Measurements from ENCODE around the gene ERFE.
"Not testable (repeated sequence)": the region's sequence is repeated elsewhere in the genome, so short reads cannot be mapped to it uniquely, and the experiment has no call there.

ERFE gene, protein sequence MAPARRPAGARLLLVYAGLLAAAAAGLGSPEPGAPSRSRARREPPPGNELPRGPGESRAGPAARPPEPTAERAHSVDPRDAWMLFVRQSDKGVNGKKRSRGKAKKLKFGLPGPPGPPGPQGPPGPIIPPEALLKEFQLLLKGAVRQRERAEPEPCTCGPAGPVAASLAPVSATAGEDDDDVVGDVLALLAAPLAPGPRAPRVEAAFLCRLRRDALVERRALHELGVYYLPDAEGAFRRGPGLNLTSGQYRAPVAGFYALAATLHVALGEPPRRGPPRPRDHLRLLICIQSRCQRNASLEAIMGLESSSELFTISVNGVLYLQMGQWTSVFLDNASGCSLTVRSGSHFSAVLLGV

DNA sequence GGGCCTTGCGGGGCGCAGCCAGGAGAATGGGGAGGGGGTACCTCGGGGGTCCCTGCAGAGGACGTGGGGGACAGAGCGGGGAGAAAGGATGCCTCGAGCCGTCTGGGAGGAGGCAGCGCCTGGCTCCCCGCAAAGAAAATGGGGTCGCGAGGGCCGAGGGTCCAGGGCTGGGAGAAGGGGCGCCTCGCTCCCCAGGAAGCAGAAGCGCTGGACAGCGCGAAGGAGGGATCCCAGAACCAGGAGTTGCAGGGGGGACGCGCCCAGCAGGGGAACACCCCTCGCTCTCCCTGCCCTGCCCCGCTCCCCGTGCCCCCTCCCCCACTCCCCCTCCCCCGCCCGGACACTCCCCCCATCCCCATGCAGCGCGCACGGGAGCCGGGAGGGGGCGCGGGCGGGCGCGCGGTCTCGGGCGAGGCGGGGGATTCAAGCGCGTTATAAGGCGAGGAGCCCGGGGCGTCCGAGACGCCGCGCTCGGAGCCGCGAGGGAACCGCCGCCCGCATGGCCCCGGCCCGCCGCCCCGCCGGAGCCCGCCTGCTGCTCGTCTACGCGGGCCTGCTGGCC is at the start of gene ERFE:
Gene ERFE, plus strand, starts transcription at position 462 of the 562 bp plus-strand sequence. Its CDS starts 38 bp downstream, at position 500.
- DNase-seq = peak; percentile 49

DNA sequence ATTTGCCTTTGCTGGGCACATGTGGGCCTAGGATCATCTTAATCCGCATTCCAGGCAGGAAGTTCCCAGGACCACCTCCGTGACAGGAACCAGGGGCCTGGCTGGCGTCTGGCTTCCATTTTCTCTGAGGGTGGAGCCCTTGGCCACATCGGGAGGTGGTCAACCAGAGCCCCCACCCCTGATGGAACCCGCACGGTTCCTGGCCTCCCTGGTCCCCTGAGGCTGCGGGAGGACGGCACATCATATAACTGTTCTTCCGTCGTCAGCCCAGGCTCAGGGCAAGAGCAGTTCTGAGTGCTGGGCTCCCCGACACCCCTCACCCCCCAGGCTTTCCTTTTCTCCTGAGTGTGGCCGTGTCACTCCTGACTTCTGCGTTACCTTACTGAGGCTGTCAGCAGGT is 45.2 kb upstream of the ERFE start:
- no peak for DNase-seq

DNA sequence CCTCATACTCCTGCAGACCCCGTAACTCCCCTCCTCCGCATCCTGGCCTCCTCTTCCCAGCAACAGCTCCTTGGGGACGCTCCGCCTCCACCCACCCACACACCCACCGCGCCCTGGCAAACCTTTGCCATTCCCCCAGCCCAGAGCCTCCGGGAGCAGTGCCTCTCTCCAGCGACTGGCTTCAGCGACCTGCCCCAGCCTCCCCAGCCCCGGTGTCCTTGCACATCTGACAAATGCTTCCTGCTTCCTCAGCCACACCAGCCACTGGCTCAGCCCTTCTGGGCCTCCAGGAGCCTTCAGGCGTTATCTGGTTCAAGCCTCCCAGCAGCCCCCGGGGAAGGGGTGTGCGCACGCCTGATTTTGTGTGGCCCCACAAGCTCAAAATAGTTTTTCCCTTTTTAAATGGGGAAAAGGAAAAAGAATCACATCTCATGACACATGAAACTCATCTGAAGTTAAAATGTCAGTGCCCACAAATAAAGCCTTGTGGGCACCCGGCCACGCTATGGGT is 44.4 kb upstream of the ERFE start:
- no peak for DNase-seq

DNA sequence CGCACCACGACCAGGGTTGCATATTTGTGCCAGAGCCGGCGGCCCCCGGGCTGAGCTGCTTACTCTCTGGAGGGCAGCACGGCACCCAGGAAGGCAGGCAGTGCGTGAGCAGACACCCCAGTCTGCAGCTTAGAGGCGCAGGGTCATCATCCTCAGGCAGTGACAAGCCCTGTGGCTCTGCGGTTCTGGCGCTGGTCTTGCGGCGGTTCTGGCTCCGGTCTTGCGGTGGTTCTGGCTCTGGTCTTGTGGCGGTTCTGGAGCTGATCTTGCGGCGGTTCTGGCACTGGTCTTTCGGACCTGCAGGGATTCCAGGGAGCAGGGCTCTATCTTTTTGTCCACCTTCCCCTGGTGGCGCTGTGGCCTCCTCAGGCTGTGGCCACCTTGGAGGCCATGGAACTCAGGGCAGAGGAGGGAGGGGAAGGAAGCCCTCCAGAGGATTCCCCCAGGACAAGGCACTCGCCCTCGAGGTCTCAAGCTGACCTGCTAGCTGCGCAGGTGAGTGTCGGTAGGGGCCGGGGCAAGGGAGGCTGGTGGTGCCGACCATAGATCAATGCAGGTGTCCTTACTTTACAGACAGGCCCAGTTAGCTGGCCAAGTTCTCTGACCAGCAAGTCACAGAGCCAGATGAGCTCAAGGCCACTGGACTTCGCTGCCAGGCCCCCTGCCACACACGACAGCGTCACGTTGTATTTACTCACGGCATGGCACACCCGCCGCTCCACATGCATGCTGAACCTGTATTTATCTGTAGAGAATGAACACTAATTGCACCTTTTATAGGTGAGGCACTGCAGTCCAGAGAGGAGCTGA is 43.7 kb upstream of the ERFE start:
- no peak for DNase-seq

DNA sequence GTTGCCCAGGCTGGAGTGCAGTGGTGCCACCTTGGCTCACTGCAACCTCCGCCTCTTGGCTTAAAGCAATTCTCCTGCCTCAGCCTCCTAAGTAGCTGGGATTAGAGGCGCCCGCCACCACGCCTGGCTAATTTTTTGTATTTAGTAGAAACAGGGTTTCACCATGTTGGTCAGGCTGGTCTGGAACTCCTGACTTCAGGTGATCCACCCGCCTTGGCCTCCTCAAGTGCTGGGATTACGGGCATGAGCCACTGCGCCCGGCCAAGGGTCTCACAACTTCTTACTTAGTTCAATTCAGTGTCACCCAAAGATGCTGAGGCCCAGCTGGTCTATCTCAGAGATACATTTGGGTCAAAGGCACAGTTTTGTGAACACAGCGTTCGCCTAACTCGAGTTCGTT is 43.1 kb upstream of the ERFE start:
- DNase-seq = not testable (repeated sequence)

DNA sequence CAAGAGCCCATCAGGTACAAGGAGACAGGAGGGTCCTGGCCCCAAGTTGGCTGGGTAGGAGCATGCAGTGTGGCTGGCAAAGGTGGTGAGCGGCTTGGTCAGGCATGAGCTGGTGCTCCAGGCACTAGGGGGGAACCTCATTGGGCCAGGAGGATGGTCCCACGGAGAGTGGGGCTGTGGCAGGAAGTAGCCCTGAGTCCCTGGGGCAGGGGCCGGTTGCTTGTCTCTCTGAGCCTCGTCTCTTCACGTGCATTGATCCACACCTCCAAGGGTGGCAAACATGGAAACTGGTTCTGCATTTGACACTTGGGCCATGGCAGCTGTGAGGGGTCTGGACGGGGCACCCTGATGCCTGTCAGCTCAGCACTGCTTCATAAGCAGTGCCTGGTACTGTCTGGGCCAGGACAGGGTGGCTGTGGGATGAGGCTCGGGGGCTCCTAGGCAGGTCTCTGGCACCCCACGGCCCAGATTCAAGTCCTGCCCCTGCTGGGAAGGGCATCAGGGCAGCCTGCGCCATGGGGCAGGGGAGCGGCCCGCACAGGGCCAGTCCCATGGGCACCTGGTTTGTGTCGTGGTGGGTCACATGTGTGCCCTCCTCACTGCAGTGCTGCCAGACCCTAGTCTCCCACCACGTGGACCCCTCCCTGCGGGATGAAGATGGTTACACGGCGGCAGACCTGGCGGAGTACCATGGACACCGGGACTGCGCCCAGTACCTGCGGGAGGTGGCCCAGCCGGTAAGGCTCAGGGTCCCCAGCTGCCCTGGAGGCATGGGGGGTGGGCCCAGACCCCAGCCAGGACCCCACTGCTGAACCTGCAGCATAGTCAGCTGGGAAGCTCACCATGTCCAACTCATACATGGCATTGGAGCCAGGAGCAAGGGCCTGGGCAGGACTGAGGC is 42.2 kb upstream of the ERFE start:
- DNase-seq = no peak

DNA sequence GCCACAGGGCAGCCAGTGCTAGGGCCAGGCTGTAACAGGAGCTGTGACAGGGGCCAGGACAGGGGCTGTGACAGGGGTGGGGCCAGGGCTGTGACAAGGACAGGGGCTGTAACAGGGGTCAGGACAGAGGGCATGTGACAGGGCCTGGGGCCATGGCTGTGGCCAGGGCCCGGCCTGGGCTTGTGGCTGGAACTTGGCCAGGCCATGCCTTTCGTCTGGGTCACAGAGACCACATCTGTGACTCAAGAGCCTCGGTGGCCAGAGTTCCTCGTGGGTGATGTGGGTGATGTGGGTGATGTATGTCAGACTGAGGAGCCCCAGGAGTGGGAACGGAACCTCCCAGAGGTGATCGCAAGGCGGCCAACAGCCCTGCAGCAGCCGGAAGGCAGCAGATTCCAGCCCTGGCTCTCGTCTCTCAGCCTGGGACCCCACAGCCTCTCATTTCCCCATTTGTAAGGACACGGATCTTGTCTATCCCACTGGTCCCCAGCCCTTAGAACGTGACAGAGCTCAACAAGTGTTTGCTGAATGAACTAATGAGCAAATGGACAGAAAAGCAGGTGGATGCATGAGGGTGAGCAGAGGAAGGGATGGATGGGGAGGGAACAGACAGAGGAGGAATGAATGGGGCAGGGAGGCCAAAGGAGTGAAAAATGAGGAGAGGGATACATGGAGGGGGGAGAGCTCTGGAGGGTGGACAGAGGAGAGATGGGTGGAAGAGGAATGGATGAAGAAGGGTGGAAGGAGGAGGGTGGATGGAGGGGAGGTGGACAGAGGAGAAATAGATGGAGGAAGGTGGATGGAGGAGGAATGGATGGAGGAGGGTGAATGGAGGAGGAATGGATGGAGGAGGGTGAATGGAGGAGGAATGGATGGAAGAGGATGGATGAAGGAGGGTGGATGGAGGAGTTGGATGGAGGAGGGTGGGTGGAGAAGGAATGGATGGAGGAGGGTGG is 41.3 kb upstream of the ERFE start:
- no peak for DNase-seq

DNA sequence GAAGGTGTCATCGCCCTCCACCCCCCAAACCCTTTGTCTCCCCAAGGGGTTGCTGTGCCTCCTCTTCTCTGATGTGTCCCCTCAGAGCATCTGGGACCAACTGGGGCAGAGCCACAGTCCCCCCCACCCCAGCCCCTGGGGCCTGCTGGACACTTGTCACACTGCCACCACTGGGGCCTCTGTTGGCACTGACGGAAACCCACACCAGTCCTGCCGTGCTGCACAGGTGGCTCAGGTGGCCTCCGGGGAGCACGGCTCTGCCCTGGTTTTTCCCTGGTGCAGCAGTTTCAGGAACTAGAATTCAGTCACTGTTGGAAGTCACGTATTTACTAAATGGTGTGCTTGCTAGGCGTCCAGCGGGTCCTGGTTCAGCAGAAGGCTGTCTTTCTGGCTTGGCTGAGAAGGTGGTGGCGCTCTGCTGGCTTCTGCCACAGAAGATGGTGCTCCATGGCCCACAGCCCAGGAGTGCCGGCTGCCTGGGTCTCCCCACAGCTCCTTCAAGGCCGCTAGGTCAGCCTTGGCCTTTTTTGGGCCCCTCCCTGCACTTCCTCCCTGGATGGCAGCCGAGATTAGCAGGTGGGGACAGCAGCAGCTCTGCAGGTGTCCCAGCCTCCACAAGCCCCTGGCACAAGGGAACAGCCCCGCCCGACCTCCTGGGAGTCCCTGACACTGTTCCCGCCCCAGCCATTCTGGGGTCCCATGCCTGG is 38.9 kb upstream of the ERFE start:
- no peak for DNase-seq

DNA sequence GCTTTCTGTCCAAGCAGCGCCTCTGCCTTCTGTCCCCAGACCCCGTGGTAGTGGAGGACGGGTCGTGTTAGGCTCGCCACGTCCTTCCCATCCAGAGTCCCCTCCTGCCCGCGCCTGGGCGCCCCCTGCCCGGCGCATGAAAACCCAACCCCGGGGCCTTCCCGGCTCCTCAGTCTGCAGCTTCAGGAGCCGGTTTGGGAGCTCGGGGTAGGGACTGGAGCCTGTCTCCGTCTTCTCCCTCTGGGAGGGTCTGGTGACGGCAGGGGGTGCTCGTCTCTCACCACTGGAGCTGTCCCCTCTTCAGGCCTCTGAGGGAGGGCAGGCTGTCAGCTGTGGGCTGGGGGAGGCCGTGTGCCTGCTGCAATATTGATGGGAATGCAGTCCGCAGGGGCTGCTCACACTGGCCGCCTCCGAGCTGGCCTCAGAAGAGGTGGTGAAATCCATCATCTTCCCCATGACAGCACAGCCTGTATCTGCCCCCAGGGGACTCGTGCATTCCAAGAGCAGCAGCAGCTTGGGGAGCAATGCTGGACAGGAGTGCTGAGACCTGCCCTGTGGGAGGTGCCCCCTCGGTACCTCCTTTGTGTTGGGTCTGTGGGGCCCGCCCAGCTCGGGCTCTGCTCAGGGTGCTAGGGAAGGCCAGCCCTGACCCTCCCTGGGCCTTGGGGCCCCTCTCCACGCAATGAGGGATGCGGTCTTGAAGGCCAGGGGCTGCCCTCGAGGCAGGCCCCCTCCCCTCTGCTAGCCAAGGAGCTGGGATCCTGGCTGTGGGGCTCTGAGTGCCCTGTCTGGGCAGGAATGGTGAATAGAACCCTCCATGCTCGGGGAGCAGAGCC is 38.1 kb upstream of the ERFE start:
- DNase-seq = no peak

DNA sequence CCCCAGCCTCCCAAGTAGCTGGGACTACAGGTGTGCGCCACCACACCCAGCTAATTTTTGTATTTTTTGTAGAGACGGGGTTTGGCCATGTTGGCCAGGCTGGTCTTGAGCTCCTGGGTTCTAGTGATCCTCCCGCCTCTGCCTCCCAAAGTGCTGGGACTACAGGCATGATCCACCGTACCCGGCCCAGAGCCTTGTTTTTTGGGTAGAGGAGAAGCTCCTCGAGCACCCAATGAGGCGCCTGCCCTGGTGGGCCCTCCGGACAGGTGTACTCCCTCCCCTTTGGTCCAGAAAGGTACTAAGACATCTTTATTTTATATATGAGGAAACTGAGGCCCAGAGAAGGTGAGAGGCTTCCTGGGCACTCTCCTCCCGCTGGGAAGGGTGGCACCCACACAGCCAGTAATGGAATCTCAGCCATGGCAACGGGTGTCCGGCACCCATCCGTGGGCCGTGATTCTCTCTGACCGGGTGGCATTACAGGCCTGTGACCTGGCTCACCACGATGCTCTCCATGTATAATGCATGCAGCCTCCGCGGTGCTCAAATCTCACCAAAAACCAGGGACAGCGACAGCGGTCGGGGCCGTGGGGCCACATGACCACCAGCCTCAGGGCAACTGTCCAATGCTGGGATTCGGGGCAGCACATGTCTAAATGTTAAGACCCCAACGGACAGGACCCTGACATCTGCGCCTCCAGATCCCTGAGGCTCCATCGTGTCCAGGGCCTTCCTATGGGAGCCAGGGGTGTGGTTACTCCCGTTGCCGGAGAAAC is 37.1 kb upstream of the ERFE start:
- no peak for DNase-seq

DNA sequence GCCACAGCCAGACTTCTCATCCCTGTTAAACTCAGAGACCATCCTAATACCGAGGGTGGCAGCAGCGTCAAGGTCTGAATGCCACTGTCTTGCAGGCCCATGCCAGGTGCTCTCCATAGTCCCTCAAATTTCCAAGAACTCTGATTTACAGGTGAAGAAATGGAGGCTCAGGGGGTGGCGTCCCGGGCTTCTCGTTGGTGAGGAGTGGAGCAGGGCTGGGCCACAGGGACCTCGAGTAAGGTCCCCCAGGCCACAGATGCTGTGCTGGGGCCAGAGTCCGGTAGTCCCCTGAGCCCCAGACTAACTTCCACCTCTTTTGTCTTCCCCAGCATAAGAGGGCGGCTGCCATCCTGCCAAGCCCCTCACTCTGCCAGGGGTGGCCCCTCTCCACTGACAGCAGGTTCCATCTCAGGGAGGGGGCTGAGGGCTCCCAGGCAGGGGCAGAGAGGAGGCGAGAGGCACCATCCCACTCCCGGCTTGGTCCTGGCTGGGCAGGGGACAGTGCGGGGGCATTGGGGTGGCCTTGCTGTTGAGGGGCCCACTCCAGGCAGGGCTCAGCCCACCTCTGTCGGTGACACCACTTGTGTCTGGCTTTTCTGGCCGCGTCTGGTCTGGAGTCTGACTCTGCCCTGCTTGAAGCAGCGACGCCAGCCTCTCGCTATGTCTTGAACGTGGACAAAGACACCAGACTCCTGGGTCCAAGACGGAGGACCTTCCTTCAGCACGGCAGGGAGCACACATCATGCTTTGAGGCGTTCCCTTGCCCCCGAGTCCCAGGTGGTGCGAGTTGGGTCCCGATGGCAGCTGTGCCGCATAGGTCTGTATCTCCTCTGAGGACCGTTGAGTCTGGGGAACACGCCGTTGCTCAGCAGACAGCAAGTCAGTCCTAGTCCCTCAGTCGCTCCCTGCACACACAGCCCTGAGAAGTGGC is 36.2 kb upstream of the ERFE start:
- no peak for DNase-seq

DNA sequence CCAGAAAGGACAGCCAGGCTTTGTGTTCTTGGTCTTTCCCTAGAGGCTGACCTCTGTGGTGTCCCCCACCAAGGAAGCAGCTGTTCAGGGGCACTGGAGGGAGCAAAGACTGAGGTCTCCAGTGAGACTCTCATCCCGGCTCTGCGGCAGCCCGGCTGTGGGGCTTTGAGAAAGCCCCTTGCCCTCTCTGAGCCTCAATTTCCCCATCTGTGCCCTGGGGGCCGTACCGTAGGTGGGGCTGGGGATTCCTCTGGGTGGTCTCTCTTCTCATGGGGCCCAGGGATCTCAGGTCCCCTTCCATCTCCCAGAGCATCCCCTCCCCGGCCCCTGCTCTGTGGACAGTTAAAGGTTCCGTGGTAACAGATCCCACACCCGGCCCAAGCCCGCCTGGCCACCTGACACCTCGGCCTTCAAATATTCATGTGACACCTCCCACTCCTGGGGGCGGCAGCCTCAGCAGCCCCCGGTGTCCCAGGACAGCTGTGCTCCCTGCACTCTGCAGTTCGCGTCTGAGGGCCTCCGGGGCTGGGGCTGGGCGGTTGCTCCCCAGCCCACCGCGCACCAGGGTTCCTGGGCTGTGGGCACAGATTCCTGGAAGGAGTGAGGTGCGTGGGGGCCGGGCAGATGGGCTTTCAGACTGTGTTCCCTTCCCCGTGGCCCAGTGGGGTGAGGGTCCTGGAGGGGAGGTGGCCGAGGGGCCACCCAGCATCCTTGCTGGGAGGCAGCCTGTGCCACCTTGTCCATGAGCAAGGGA is 35.4 kb upstream of the ERFE start:
- no peak for DNase-seq

DNA sequence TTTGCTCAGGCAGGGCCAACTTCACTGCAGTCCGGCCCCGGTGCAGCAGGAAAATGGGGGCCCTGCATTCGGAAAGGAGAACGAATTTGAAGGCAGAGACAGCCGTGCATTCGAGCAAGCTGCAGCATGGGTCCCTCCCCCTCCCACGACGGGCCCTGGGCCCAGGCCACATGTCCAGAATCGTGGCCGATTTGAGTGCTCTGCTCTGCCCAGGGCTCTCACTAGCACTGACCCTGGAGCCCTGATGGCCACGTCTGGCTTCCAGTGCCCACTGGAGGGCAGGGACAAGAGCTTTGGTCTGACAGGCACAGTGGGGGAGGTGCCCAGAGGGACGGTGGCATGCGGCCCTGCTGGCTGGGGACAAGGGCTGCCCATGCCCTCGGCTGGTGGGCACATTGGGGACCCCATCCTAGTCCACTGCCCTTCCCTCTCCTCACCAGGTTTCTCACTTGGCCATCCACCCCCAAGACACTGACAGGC is 34.7 kb upstream of the ERFE start:
- no peak for DNase-seq

DNA sequence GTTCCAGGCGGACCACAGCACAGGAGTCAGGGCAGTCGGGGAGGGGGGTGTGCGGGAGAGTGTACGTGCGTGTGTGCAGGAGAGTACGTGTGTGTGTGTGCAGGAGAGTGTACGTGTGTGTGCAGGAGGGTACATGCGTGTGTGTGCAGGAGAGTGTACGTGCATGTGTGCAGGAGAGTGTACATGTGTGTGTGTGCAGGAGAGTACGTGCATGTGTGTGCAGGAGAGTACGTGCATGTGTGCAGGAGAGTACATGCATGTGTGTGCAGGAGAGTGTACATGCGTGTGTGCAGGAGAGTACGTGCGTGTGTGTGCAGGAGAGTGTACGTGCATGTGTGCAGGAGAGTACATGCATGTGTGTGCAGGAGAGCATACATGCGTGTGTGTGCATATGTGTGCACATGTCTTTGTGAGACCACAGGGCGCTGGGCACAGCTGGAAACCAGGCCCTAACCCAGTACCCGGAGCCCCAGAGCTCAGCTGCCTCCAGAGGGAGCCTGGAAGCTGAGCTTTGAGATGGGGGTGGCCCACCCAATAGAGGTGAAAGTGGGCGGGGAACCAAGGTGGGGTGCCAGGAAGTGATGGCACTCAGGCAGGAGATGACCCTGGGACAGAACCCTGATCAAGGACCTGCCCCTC is 34.2 kb upstream of the ERFE start:
- no peak for DNase-seq

DNA sequence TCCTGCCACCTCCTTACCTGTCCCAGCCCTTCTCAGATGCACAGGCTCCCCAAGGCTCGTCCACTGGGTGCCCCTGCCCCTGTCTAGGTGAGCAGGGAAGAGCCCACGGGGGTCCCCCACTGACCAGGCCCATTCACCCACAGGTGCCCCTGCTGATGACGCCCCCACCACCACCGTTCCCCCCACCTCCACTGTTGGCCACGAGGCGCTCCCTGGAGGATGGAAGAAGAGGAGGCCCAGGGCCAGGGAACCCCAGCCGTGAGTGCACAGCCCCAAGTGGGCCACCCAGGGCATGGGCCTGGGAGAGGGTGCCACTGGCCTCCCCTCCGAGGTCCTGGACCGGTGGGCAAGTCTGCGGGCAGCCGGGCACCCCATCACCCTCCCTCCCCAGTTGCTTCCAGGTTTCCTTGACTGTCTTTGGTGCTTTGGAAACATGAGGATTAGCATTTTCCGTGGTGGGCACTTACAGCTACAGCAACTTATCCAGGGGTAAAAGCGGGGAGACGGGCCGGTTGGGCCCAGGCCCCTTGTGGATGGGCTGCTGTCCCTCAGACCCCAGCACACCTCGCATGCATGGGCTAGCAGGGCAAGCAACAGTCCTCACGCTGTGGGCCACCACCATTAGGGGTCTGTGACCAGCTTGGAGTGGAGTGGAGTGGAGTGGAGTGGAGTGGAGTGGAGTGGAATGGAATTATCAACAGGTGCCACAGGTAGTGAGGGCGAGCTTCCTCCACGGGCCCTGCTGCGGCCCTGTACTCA is 33.5 kb upstream of the ERFE start:
- DNase-seq = no peak

DNA sequence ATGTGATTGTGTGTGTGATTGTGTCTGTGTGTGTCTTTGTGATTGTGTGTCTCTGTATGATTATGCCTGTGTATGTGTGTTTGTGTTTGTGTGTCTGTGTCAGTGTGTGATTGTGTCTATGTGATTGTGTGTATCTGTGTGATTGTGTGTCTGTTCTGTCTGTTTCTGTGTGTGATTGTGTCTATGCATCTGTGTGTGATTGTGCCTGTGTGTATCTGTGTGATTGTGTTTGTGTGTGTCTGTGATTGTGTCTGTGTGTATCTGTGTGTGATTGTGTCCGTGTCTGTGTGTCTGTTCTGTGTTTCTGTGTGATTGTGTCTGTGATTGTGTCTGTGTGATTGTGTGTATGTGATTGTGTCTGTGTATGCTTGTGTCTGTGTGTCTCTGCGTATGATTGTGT is 32.4 kb upstream of the ERFE start:
- DNase-seq = no peak
